Measurements from ENCODE around the gene NEU3. TPM values are rescaled to one million over a fixed set of nuclear protein-coding genes. Genes with fewer than 3 reads are reported as not detected.

NEU3 gene
- total RNA-seq, 1 experiment from 2014 or later = 29.0 TPM

- intact Hi-C loops (cut with micrococcal nuclease; ENCODE audit: unreplicated experiment) = no loop called here
- BruUV-seq (replicated peaks) = no TSS peak
- Histone ChIP-seq H3K27ac (ENCODE audit: low read length) (no peak overlapping the region), H3K27me3 (ENCODE audit: control insufficient read depth, insufficient read depth, low read length) (no peaks in the 10 kb centered on the region), H3K36me3 (ENCODE audit: control insufficient read depth, insufficient read depth, low read length) (peaks cover 10% of the 10 kb centered on the region), H3K9me3 (ENCODE audit: control insufficient read depth, insufficient read depth, low read depth, low read length) (no peaks in the 10 kb centered on the region), H3K4me1 (ENCODE audit: control insufficient read depth, insufficient read depth, low read length) (no peaks in the 10 kb centered on the region), H3K4me3 (ENCODE audit: low read depth in 2 of 2, low read length in 2 of 2) (no peak overlapping the region)
- TF ChIP-seq, protein P1, sequence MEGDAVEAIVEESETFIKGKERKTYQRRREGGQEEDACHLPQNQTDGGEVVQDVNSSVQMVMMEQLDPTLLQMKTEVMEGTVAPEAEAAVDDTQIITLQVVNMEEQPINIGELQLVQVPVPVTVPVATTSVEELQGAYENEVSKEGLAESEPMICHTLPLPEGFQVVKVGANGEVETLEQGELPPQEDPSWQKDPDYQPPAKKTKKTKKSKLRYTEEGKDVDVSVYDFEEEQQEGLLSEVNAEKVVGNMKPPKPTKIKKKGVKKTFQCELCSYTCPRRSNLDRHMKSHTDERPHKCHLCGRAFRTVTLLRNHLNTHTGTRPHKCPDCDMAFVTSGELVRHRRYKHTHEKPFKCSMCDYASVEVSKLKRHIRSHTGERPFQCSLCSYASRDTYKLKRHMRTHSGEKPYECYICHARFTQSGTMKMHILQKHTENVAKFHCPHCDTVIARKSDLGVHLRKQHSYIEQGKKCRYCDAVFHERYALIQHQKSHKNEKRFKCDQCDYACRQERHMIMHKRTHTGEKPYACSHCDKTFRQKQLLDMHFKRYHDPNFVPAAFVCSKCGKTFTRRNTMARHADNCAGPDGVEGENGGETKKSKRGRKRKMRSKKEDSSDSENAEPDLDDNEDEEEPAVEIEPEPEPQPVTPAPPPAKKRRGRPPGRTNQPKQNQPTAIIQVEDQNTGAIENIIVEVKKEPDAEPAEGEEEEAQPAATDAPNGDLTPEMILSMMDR (IDR thresholded peaks at IDR 0.05) = no peak
- TF ChIP-seq REST (IDR thresholded peaks at IDR 0.05; ENCODE audit: insufficient read depth in 1 of 2, low read depth in 2 of 2, low read length in 1 of 2) (no peak), TCF7L2 (IDR thresholded peaks at IDR 0.05; ENCODE audit: low read depth, low read length) (no peak), SIN3A (IDR thresholded peaks at IDR 0.05; ENCODE audit: borderline replicate concordance, insufficient read depth, low read depth, low read length) (no peak), POLR2AphosphoS5 (IDR thresholded peaks at IDR 0.05; ENCODE audit: low read depth, low read length) (no peak)
- in situ Hi-C loops (cut with HindIII; ENCODE audit: low pct_unique_long_range_greater_than_20kb, low sequenced_read_pairs) = no loop called here
- ChIA-PET POLR2A (no interaction called here), CTCF (no interaction called here)
- DNase-seq (ENCODE audit: low read depth, low spot score) = no peak
- no peak for ATAC-seq
Measured at GRCh38 chr11:74981888-74982287, 6.8 kb upstream of the NEU3 start.

GRCh38 chr11:74984070-74984469 is 4.7 kb upstream of the NEU3 start:
- intact Hi-C loops (cut with micrococcal nuclease; ENCODE audit: unreplicated experiment) = no loop called here
- CTCF ChIA-PET = no interaction called here
- in situ Hi-C loops (cut with HindIII; ENCODE audit: low pct_unique_long_range_greater_than_20kb, low sequenced_read_pairs) = no loop called here

More at GRCh38 chr11:74984070-74984469, 4.7 kb upstream of the NEU3 start:
- H3K9me3 ChIP-seq (ENCODE audit: control insufficient read depth, insufficient read depth, low read depth, low read length) = no peaks in the 10 kb centered on the region
- no peaks in the 10 kb centered on the region for H3K27me3 ChIP-seq (ENCODE audit: control insufficient read depth, insufficient read depth, low read length)
- ATAC-seq (no peak), DNase-seq (ENCODE audit: low read depth, low spot score) (no peak)
- no TSS peak for BruUV-seq (replicated peaks)
- TF ChIP-seq POLR2AphosphoS5 (IDR thresholded peaks at IDR 0.05; ENCODE audit: low read depth, low read length) (no peak), SIN3A (IDR thresholded peaks at IDR 0.05; ENCODE audit: borderline replicate concordance, insufficient read depth, low read depth, low read length) (no peak), REST (IDR thresholded peaks at IDR 0.05; ENCODE audit: insufficient read depth in 1 of 2, low read depth in 2 of 2, low read length in 1 of 2) (no peak)
- no peak overlapping the region for H3K4me3 ChIP-seq (ENCODE audit: low read depth in 2 of 2, low read length in 2 of 2)
- POLR2A ChIA-PET = no interaction called here
- H3K27ac ChIP-seq (ENCODE audit: low read length) = no peak overlapping the region
- peaks cover 5% of the 10 kb centered on the region for H3K4me1 ChIP-seq (ENCODE audit: control insufficient read depth, insufficient read depth, low read length)
- no peaks in the 10 kb centered on the region for H3K36me3 ChIP-seq (ENCODE audit: control insufficient read depth, insufficient read depth, low read length)

All from Panc1 (cell line).